ENCODE results near the gene PPT2.

- TF ChIP-seq, protein P1, sequence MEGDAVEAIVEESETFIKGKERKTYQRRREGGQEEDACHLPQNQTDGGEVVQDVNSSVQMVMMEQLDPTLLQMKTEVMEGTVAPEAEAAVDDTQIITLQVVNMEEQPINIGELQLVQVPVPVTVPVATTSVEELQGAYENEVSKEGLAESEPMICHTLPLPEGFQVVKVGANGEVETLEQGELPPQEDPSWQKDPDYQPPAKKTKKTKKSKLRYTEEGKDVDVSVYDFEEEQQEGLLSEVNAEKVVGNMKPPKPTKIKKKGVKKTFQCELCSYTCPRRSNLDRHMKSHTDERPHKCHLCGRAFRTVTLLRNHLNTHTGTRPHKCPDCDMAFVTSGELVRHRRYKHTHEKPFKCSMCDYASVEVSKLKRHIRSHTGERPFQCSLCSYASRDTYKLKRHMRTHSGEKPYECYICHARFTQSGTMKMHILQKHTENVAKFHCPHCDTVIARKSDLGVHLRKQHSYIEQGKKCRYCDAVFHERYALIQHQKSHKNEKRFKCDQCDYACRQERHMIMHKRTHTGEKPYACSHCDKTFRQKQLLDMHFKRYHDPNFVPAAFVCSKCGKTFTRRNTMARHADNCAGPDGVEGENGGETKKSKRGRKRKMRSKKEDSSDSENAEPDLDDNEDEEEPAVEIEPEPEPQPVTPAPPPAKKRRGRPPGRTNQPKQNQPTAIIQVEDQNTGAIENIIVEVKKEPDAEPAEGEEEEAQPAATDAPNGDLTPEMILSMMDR (IDR thresholded peaks at IDR 0.05), result no peak
- no peak for TF ChIP-seq POLR2A (IDR thresholded peaks at IDR 0.05)
Measured at GRCh38 chr6:32176476-32177182, 22.7 kb downstream of the PPT2 start.

Data from uterus (tissue), 2 donors.